Stomach smooth muscle (tissue), 2 donors: Measurements from ENCODE around the gene CYTH1.

Experiments
- H3K27ac ChIP-seq: one replicate; pipeline ENCODE4 v1.7.0; 2013; ENCODE audit warnings: mild to moderate bottlenecking, low read length, inconsistent platforms
- H3K27me3 ChIP-seq, 2 donors: one replicate each; pipeline ENCODE4 v1.7.0; 2013; ENCODE audit warnings: low read length in 2 of 2; ENCODE audit not compliant: insufficient read depth in 2 of 2, control insufficient read depth in 1 of 2
- H3K36me3 ChIP-seq, 2 donors: one replicate each; pipeline ENCODE4 v1.7.0; 2013; ENCODE audit warnings: low read length in 2 of 2; ENCODE audit not compliant: control insufficient read depth in 2 of 2, insufficient read depth in 2 of 2
- H3K4me1 ChIP-seq: one replicate; pipeline ENCODE4 v1.7.0; 2013; ENCODE audit warnings: low read length; ENCODE audit not compliant: control insufficient read depth, insufficient read depth
- H3K4me3 ChIP-seq, 2 donors: one replicate each; pipeline ENCODE4 v1.7.0; 2013; ENCODE audit warnings: low read length in 2 of 2
- H3K9ac ChIP-seq, 2 donors: one replicate each; pipeline ENCODE4 v1.7.0; 2013; ENCODE audit warnings: low read length in 2 of 2, mild to moderate bottlenecking in 1 of 2
- H3K9me3 ChIP-seq, 2 donors: one replicate each; pipeline ENCODE4 v1.7.0; 2013; ENCODE audit warnings: low read length in 2 of 2; ENCODE audit not compliant: control insufficient read depth in 2 of 2
- donor health status: healthy.
- donor health status: Pancreatic carcinoma.

CYTH1 gene

GRCh38 chr17:78669975-78670518 is 112.0 kb downstream of the CYTH1 start:
- peaks cover 7% of the 10 kb centered on the region for H3K4me1 ChIP-seq
- no peaks in the 10 kb centered on the region for H3K27me3 ChIP-seq
- no peak overlapping the region for H3K27ac ChIP-seq
- no peak overlapping the region for H3K9ac ChIP-seq
- H3K36me3 ChIP-seq: peaks cover 0 to 8% of the 10 kb centered on the region in 2 donors
- H3K9me3 ChIP-seq: no peaks in the 10 kb centered on the region
- H3K4me3 ChIP-seq: no peak overlapping the region

- Histone ChIP-seq H3K36me3 (peaks cover 0 to 4% of the 10 kb centered on the region in 2 donors), H3K9ac (no peak overlapping the region), H3K27me3 (no peaks in the 10 kb centered on the region), H3K4me3 (no peak overlapping the region), H3K4me1 (peaks cover 6% of the 10 kb centered on the region), H3K27ac (no peak overlapping the region), H3K9me3 (no peaks in the 10 kb centered on the region)
These were observed 112.7 kb downstream of the CYTH1 start for GRCh38 chr17:78669256-78669974.

DNA sequence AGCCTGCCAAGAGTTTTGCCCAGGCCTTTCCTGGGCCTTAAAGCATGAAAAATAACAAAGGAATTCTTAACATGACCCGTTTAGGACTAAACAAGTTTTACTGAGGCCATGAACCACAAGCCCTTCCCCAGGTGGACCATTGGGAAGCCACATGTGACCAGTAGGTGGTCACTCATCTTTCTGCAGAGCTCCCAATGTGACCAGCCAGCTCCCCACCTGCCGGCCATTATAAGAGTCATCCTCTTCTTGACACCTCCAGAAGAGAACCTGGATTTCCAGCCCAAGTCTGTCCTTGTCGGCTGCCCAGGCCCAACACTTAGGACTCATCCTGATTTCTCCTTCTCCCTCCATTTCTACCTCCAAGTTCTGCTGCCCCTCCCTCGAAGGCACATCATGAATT is 113.2 kb downstream of the CYTH1 start:
- Histone ChIP-seq H3K27me3 (no peaks in the 10 kb centered on the region), H3K36me3 (peaks cover 0 to 4% of the 10 kb centered on the region in 2 donors), H3K4me1 (peaks cover 3% of the 10 kb centered on the region), H3K4me3 (no peak overlapping the region), H3K9me3 (no peaks in the 10 kb centered on the region), H3K9ac (no peak overlapping the region), H3K27ac (no peak overlapping the region)

- no peak overlapping the region for H3K9ac ChIP-seq
- no peak overlapping the region for H3K4me3 ChIP-seq
- no peaks in the 10 kb centered on the region for H3K9me3 ChIP-seq
- H3K27me3 ChIP-seq: no peaks in the 10 kb centered on the region
- no peak overlapping the region for H3K27ac ChIP-seq
- H3K36me3 ChIP-seq: no peaks in the 10 kb centered on the region
- H3K4me1 ChIP-seq: peaks cover 3% of the 10 kb centered on the region
These were observed 114.1 kb downstream of the CYTH1 start for GRCh38 chr17:78667741-78668640.

- Histone ChIP-seq H3K4me1 (peaks cover 3% of the 10 kb centered on the region), H3K9ac (no peak overlapping the region), H3K27ac (no peak overlapping the region), H3K27me3 (no peaks in the 10 kb centered on the region), H3K9me3 (no peaks in the 10 kb centered on the region), H3K36me3 (no peaks in the 10 kb centered on the region), H3K4me3 (no peak overlapping the region)
These were observed 115.0 kb downstream of the CYTH1 start for GRCh38 chr17:78667091-78667490.

- Histone ChIP-seq H3K4me3 (no peak overlapping the region), H3K36me3 (no peaks in the 10 kb centered on the region), H3K27me3 (no peaks in the 10 kb centered on the region), H3K9me3 (no peaks in the 10 kb centered on the region), H3K4me1 (peaks cover 3% of the 10 kb centered on the region), H3K9ac (no peak overlapping the region), H3K27ac (no peak overlapping the region)
These were observed 115.8 kb downstream of the CYTH1 start for GRCh38 chr17:78665952-78666920.

- Histone ChIP-seq H3K9ac (no peak overlapping the region), H3K4me1 (peaks cover 3% of the 10 kb centered on the region), H3K36me3 (no peaks in the 10 kb centered on the region), H3K27ac (no peak overlapping the region), H3K27me3 (no peaks in the 10 kb centered on the region), H3K4me3 (no peak overlapping the region), H3K9me3 (no peaks in the 10 kb centered on the region)
These were observed 116.6 kb downstream of the CYTH1 start for GRCh38 chr17:78665387-78665951.

GRCh38 chr17:78664476-78665386 is 117.3 kb downstream of the CYTH1 start:
- Histone ChIP-seq H3K27ac (no peak overlapping the region), H3K36me3 (no peaks in the 10 kb centered on the region), H3K4me1 (peaks cover 3% of the 10 kb centered on the region), H3K9me3 (no peaks in the 10 kb centered on the region), H3K9ac (no peak overlapping the region), H3K27me3 (no peaks in the 10 kb centered on the region), H3K4me3 (no peak overlapping the region)

- Histone ChIP-seq H3K4me1 (no peaks in the 10 kb centered on the region), H3K9me3 (no peaks in the 10 kb centered on the region), H3K36me3 (no peaks in the 10 kb centered on the region), H3K4me3 (no peak overlapping the region), H3K27me3 (no peaks in the 10 kb centered on the region), H3K27ac (no peak overlapping the region), H3K9ac (no peak overlapping the region)
These were observed 120.8 kb downstream of the CYTH1 start for GRCh38 chr17:78661093-78661770.
